Osteocyte (in vitro differentiated cells): ENCODE results near the gene ZRANB1. TPM values are rescaled to one million over a fixed set of nuclear protein-coding genes. Genes with fewer than 3 reads are reported as not detected.
"Not testable (repeated sequence)": the region's sequence is repeated elsewhere in the genome, so short reads cannot be mapped to it uniquely, and the experiment has no call there.

Experiments used
- DNase-seq: peaks from one replicate; pipeline ENCODE4 v3.0.0; 2021; ENCODE audit warnings: mixed read lengths; ENCODE audit not compliant: unreplicated experiment; ENCODE audit errors: extremely low spot score
- H3K27ac Mint-ChIP-seq: one replicate; pipeline ENCODE4 v1.8.0; 2021; ENCODE audit warnings: mild to moderate bottlenecking, mixed read lengths; ENCODE audit not compliant: unreplicated experiment
- H3K27me3 Mint-ChIP-seq: one replicate; pipeline ENCODE4 v1.8.0; 2021; ENCODE audit warnings: mixed read lengths; ENCODE audit not compliant: unreplicated experiment
- H3K36me3 Mint-ChIP-seq: one replicate; pipeline ENCODE4 v1.8.0; 2021; ENCODE audit warnings: mixed read lengths; ENCODE audit not compliant: unreplicated experiment
- H3K4me1 Mint-ChIP-seq: one replicate; pipeline ENCODE4 v1.8.0; 2021; ENCODE audit warnings: mixed read lengths; ENCODE audit not compliant: unreplicated experiment
- H3K4me3 Mint-ChIP-seq: one replicate; pipeline ENCODE4 v1.8.0; 2021; ENCODE audit warnings: mild to moderate bottlenecking, moderate library complexity, mixed read lengths; ENCODE audit not compliant: unreplicated experiment
- H3K9me3 Mint-ChIP-seq: one replicate; pipeline ENCODE4 v1.8.0; 2021; ENCODE audit warnings: mixed read lengths; ENCODE audit not compliant: unreplicated experiment
- total RNA-seq: library from RNA; stranded (reverse); gene quantifications from 2 replicates; pipeline ENCODE4 v1.2.1, GENCODE V29; 2021
- TF ChIP-seq, protein P1 (sequence below): fragments of 200-600 bp; sonication (generic); IDR thresholded peaks from 2 replicates; pipeline ENCODE4 v1.5.0; 2021; ENCODE audit warnings: antibody characterized with exemption, mild to moderate bottlenecking, moderate library complexity

ZRANB1 gene
- total RNA-seq, 1 donor from 2014 or later = 26.8 TPM

DNA sequence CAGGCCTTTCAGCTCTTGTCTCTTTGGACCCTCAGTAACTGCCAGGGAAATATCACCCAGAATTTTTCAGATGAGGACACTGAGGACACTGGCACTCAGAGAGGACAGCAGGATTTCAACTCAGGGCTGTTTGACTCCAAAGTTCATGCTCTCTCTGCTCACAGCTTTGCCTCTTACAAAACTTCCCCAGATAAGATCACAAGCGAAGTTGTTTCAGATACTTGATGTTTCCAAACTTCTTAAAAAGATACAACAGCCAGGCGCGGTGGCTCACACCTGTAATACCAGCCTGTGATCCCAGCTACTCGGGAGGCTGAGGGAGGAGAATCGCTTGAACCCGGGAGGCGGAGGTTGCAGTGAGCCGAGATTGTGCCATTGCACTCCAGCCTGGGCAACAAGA lies 32.4 kb upstream of the ZRANB1 start:
- Mint-ChIP-seq H3K4me1 (peaks cover 26% of the 10 kb centered on the region), H3K27me3 (no peaks in the 10 kb centered on the region), H3K4me3 (no peak overlapping the region), H3K36me3 (no peaks in the 10 kb centered on the region), H3K9me3 (no peaks in the 10 kb centered on the region), H3K27ac (no peak overlapping the region)
- DNase-seq = no peak
- TF ChIP-seq, protein P1, sequence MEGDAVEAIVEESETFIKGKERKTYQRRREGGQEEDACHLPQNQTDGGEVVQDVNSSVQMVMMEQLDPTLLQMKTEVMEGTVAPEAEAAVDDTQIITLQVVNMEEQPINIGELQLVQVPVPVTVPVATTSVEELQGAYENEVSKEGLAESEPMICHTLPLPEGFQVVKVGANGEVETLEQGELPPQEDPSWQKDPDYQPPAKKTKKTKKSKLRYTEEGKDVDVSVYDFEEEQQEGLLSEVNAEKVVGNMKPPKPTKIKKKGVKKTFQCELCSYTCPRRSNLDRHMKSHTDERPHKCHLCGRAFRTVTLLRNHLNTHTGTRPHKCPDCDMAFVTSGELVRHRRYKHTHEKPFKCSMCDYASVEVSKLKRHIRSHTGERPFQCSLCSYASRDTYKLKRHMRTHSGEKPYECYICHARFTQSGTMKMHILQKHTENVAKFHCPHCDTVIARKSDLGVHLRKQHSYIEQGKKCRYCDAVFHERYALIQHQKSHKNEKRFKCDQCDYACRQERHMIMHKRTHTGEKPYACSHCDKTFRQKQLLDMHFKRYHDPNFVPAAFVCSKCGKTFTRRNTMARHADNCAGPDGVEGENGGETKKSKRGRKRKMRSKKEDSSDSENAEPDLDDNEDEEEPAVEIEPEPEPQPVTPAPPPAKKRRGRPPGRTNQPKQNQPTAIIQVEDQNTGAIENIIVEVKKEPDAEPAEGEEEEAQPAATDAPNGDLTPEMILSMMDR = no peak

DNA sequence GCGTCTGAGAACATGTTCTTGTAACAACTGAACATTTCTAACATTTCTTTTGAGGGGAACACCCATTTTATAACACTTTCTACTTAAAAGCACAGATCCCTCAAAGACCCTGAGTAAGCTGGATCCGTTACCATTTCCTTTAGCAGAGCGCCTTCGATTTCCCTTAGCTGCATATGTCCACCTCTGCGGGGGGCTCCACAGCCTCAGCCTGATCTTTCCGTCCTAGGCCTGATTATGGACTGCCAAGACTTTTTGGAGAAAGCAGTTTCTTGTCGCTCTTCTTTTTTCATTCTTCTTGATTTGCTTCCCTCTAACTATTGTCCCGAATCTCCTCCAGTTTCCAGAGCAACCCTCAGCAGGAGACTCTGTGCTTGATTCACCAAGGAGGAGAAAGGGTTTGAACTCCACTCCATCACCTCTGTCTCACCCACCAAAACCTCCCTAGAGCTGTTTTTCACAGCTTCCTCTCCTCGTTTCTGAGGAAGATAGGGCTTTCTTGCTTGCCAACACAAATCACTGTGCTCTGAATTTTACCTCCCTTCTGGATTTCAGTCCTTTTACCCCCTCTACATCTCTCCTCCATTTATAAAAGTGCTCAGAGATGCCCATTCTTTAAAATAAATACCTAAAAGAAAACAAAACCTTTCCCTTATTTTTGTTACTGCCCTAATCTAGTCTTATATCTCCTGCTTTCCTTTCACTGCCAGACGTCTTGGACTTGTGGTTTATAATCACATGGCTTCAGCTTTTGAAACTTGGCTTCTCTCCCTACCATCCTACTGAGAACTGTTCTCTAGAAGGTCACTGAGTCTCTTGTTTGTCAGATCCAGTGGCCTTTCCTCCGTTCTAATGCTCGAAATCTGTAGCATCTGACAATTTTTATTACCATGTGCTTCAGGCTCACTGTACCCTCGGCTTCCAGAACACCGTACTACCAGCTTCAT lies 30.5 kb upstream of the ZRANB1 start:
- H3K27me3 Mint-ChIP-seq = no peaks in the 10 kb centered on the region
- no peaks in the 10 kb centered on the region for H3K9me3 Mint-ChIP-seq
- H3K27ac Mint-ChIP-seq = peak overlapping the region; percentile 15
- no peaks in the 10 kb centered on the region for H3K36me3 Mint-ChIP-seq
- DNase-seq = peak; percentile 25
- TF ChIP-seq, protein P1 = no peak
- H3K4me3 Mint-ChIP-seq = no peak overlapping the region
- H3K4me1 Mint-ChIP-seq = peaks cover 24% of the 10 kb centered on the region

DNA sequence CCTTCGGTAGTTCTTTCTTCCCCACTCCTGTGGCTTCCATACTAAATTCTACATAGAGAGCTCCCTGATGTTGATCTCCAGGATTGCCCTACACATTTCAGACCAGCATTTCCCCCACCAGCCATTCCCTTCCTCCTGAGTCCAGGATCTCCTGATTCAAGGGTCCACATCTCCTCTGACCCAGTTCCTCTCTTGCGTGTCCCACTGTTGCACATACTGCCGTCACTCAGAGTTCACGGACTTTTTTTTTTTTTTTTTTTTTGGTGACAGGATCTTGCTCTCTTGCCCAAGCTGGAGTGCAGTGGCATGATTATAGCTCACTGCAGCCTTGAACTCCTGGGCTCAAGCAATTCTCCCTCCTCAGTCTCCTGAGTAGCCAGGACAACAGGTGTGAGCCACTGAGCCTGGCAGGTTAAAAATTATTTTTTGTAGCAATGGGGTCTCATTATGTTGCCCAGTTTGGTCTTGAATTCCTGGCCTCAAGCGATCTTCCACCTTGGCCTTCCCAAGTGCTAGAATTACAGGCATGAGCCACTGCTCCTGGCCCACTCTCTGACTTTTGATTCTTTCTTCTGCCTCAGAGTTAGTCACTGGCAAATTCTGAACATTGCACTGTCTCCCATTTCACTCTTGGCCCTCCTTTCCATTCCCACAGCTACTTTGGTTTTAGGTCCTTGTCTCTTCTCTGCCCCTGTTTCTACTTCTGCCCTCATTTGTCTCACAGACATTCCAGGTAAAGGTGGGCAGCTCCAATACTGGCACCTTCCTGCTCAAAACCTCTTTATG lies 29.6 kb upstream of the ZRANB1 start:
- Mint-ChIP-seq H3K27me3 (no peaks in the 10 kb centered on the region), H3K4me3 (no peak overlapping the region), H3K27ac (no peak overlapping the region), H3K9me3 (no peaks in the 10 kb centered on the region), H3K4me1 (peaks cover 16% of the 10 kb centered on the region), H3K36me3 (no peaks in the 10 kb centered on the region)
- DNase-seq = no peak
- TF ChIP-seq, protein P1 = no peak

DNA sequence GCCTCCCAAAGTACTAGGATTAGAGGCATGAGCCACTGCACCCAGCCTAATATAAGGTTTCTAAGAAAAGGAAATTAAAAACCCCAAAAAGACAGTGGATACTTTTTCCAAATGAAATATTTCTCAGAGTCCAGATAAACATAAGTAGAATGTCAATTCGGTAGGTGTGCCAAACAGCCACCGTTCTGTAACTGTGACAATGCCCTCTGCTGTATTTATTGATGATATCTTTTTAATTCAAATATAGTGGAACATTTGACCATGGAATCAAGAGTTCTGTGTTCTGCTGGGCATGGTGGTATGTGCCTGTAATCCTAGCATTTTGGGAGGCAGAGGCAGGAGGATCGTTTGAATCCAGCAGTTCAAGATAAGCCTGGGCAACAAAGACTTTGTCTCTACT lies 28.8 kb upstream of the ZRANB1 start:
- Mint-ChIP-seq H3K4me3 (no peak overlapping the region), H3K27ac (no peak overlapping the region), H3K36me3 (no peaks in the 10 kb centered on the region), H3K9me3 (no peaks in the 10 kb centered on the region), H3K4me1 (peaks cover 20% of the 10 kb centered on the region), H3K27me3 (no peaks in the 10 kb centered on the region)
- TF ChIP-seq, protein P1 = no peak
- no peak for DNase-seq

DNA sequence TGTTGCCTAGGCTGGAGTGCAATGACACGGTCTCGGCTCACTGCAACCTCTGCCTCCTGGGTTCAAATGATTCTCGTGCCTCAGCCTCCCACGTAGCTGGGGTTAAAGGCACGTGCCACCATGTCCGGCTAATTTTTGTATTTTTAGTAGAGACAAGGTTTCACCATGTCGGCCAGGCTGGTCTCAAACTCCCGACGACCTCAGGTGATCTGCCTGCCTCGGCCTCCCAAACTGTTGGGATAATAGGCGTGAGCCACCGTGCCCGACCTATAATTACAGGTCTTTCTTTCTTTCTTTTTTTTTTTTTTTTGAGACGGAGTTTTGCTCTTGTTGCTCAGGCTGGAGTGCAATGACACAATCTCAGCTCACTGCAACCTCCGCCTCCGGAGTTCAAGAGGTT lies 27.5 kb upstream of the ZRANB1 start:
- not testable (repeated sequence) for H3K36me3 Mint-ChIP-seq, H3K27me3 Mint-ChIP-seq, H3K4me3 Mint-ChIP-seq, H3K27ac Mint-ChIP-seq, H3K9me3 Mint-ChIP-seq
- peak; percentile 51 for DNase-seq
- peaks cover 28% of the 10 kb centered on the region for H3K4me1 Mint-ChIP-seq
